NCI-H187 (cell line): ENCODE measurements around the gene LANCL1.

ENCODE experiments used
- DNase-seq, 2 experiments: peaks; one replicate each; lab custom pipeline; 2025; lab: John Stamatoyannopoulos, UW

Gene LANCL1

DNA sequence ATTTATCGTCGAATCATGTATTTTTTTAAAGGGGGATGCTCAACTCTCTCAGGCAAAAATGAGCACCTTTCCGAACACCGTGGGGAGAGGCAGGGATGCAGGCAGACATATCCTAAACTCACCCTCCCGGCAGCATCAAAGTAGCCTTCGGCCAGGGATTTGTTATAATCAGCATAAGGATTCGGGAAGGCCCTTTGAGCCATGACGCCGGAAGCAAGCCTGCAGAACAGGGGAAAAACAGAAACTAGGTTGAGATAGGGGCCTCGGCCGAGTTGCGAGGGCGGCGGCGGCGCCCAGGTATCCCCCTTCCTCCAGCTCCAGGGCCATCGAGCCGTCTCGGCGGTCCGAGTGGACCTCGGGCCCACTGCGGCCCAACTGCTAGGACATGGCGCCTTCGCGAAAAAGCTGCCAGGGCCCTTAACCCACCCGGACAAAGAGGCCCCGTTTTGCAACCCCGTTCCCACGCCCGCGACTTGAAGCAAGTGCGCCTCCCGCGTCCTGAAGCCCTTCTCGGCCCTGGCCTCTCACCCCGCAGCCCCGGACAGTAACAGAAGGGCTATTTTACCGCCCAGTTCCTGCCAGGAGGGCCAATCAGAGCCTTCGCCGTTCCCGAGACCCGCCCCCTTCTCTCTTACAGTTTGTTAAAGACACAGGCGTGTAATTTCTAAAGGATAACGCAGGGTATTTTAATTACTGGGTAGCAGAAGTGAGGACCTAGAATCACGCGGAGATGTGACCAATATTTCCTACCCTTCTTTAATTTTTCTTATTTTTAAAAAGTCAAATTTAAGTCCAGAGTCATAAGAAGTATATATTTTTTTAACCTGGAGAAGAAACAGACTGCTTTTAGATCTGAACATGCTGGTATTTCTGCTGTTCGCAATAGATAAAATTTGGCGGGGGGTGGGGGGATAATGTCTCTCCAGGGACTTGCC is at the start of gene LANCL1:
Gene LANCL1, minus strand, starts transcription at position 566 of the 935 bp plus-strand sequence. Its CDS starts 363 bp downstream, at position 203.
- peak in 1 of 2 experiments; percentile 55 for DNase-seq

- no peak for DNase-seq
Observed at GRCh38 chr2:210524533-210524932, 48.0 kb upstream of the LANCL1 start.

DNA sequence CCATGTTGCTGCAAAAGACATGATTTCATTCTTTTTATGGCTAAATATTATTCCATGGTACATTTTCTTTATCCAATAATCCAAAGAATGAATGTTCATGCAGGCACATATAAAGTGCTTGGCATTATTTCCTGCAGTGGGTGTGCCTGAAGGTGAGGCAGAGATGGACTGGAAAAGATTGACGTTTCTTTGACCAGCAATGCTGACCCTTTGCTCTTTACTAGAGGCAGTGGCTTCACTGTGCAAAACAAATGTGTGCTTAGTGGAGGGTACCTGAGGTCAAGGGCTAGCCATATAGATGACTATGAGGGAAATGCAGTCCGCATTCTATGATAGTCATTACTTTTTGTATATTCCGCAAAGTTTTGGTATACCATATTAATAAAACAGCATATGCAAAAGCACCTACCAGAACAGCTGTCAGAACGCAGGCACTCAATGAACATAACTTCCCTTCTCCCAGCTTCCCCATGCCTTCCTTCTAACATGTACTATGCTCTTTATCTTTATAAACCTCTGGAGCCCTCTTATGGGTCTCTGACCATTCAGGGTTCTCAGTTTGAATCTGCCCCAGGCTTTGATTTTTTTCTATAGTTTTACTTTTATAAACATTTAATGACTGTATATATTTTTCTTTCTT is 47.2 kb upstream of the LANCL1 start:
- no peak for DNase-seq

- DNase-seq, result no peak
Observed at GRCh38 chr2:210522399-210522798, 45.8 kb upstream of the LANCL1 start.

DNA sequence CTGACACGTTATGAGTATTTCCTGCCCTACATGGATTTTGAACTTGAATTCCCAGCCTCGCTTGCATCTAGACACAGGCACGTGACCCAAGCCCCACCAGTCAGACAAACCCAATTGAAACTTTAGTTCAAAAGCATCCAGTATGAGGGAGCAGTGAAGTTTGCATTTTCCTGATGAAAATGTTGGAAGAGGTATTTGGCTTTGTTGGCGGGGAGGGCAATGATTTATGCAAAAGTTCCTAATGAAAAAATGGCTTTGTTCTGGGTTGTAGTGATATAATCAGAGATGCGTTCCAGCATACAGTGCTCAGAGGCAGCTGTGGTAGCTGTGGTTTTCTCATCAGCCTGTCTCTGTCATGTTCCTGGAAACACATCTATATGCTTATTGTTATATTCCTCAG is 43.0 kb upstream of the LANCL1 start:
- no peak for DNase-seq

DNA sequence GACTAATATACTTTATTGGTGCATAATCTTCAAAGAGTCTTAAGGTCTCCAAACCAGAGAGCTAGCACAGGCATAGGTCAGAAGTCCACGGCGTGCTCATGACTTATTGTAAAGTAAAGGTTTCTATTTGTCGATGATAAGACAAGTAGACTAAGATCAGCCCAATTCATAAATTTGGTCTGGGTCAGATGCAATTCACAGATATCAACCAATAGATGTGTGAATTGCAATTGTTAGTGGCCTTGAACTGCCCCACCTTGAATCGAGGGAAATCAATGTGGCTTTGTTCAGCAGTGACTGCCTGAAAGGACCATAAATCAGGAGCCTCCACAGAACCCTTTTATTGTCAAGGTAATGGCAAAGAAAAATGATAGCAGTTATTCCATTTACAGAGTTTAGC is 40.7 kb upstream of the LANCL1 start:
- no peak for DNase-seq

GRCh38 chr2:210515911-210516310 is 39.4 kb upstream of the LANCL1 start:
- no peak for DNase-seq

DNA sequence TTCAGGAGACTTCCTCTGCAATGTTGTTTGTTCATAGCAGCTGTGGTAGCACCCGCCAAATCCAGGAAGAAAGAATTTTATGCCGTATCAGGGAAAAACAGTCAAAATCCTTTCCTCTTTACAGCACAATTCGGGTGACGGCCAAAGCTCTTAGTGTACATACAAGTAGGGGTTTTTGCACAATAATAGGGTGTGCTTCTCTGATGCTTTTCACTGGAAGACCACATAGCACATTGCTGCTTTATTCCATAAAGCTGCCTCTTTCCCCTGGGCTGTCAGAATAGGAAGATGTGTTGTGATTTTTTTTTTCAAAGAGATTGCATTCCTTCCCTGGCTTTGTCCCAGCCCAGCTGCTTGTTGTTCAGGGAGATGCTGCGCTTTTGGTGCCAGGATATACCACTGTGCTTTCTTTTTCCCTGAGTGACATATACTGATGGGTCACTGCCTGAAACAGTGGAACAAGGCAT is 27.2 kb upstream of the LANCL1 start:
- no peak for DNase-seq

GRCh38 chr2:210503001-210503623 is 26.6 kb upstream of the LANCL1 start:
- DNase-seq, result peak in 1 of 2 experiments; percentile 7

- no peak for DNase-seq
Observed at GRCh38 chr2:210496512-210496911, 20.0 kb upstream of the LANCL1 start.

DNA sequence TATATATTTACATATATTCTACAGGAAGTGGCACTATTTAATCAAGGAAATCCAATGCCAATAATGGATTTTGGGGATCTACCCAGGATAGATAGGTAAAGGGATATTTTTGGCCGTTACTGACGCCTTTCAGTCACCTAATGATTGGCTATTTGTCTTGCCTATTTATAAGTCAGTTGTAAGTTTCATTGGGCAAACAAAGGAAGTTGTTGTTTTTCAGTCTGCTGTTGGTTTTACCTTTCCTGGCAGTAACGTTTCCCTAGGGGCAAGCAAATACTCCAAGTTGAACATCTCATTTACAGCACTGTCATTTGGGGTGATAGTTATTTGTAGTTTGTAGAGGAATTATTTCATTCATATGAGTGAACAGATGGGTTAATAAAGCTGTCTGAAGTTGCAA is 17.0 kb upstream of the LANCL1 start:
- DNase-seq, result no peak

DNA sequence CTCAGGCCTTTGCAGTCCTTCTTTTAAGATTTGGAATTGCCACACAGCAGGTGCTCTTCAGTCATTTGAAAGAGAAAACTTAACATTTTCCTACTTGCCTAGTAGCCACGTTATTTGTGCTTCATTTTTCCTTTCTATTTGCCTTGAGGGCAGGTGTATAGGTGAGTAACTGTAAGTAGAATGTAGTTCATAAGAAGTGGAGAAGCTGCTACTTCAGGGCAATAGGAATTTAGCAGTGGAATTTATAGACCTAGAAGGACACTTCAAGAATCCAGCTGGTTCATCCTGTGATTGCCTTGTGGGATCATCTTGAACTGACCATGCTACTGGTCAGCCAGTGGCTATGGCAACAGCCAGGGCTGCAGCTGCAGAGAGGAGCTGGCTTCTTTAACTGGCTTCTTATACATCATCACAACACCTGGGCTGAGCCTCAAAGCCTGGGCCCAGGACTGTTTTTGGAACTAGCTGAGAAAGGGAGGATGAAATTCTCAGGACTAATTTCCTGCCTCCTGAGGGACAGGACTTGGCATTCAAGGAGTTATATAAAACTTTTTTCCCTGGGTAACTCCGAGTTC is 5.1 kb upstream of the LANCL1 start:
- DNase-seq, result no peak

DNA sequence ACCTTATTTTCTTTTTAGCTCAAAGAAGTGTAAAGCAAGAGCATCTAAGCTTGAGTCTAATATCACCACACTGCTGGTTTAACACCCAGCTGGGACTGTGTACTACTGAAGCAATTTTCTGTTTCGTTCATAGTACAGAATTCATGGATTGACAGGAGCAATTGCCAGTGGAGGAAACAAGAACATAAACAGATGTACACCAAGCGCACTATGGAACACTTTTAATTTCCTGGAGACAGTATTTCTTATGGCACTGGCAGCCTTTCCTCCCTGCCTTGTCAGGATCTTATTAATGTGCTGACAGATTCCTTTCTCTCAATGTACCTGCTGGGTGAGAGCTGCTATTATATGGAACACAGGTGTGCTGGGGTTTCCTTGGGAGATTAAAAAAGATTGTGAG is 4.2 kb upstream of the LANCL1 start:
- DNase-seq, result no peak

DNA sequence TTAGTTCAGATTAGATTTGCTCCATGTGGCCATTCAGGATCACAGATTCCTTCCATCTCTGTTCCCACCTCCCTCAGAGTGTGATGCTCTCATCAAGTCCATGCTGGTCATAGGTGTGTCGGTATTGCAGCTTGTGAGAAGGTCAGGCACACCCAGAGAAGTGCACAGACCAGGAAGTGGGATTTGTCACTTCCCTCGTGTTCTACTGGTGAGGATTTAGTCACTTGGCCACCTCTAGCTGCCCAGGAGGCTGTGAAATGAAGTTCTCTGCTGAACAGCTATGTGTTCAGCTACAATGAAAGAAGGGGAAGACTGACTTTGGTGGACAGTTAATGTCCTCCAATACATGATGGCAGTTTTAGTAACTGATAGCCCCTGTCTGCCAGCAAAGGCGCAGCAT is 3.5 kb upstream of the LANCL1 start:
- DNase-seq, result no peak

- DNase-seq, result no peak
Observed at GRCh38 chr2:210478661-210479060, 2.1 kb upstream of the LANCL1 start.

DNA sequence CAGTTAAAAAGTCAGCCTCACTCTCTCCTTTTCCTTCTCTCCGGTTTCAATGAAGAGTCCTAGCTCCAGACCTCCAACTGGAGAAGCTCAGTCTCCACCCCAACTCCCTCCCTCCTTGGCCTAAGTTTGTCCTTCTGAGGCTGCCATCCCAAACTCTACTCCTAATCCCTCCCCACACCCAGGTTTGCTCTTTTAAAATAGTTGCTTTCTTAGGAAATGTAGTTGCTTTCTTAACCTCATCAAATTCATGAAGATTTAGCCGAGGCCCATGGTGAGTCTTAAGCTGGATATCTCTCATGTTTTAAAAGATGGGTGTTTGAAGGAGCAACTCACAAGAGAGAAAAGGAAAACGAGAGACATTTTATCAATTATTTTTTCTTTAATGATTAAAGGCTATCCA is 937 bp upstream of the LANCL1 start:
- no peak for DNase-seq

DNA sequence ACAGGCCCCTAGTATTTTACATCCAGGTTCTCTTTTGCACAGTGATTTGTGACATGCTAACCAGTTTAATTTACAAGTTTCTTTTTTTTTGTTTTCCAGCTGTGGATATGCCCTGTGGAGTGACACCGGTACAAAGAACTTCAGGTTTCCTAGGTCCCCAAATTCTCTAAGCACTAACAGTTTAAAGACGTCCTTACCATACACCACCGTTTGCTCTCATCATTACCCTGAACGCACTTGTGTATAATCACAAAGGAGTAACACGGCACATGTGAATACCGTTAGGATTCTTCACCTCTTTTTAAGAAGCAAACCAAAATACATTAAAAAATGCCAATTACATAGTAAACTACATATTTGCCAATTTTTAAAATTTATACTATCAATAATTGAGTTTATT is 853 bp downstream of the LANCL1 start:
- no peak for DNase-seq

- no peak for DNase-seq
Observed at GRCh38 chr2:210474776-210475175, 1.8 kb downstream of the LANCL1 start.

DNA sequence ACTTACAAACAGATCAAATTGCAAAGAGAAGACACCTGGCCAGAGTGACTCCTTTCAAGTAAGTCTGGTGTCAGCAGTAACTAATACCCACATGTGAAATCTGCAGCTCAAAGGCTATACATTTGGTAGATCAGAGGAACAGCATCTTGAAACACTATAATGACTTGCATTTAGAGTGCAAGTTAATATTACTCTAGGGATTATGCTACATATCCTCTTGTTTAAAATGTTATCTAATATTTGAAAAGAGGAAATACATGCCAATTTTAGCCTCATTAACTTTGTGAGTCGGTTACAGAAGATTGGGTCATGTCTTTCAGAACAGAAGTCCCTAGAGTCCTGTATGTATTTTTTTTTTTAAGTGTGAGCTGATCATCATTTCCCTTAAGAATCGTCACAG is 15.2 kb downstream of the LANCL1 start:
- DNase-seq, result no peak

- no peak for DNase-seq
Observed at GRCh38 chr2:210460322-210461227, 16.0 kb downstream of the LANCL1 start.

- no peak for DNase-seq
Observed at GRCh38 chr2:210459880-210460279, 16.7 kb downstream of the LANCL1 start.
